ENCODE measurements around the gene DNAH14. TPM values are rescaled to one million over a fixed set of nuclear protein-coding genes. Genes with fewer than 3 reads are reported as not detected.

The DNAH14 gene
- total and polyA plus RNA-seq, 2 of the 8 experiments (the other 6 are each of a cell fraction or from before 2014, with no cell fraction given), result 8.4 to 40.7 TPM

- POLR2A ChIA-PET (ENCODE audit: partially characterized antibody), result no interaction called here
- Histone ChIP-seq H2BK15ac (ENCODE audit: low read length) (no peak overlapping the region), H3K27ac (ENCODE audit: low read depth, low read length) (no peak overlapping the region), H2BK20ac (ENCODE audit: low read length) (no peak overlapping the region), H3K79me1 (ENCODE audit: low read depth, low read length) (no peaks in the 10 kb centered on the region), H2BK120ac (replicated peaks; ENCODE audit: low read depth, low read length) (no peak overlapping the region), H3K23ac (ENCODE audit: insufficient read length) (no peak overlapping the region), H2BK5ac (ENCODE audit: low read depth, low read length) (no peak overlapping the region), H3K9me3 (ENCODE audit: insufficient read depth in 2 of 2, low read depth in 1 of 2, low read length in 1 of 2) (no peaks in the 10 kb centered on the region), H3K4me2 (ENCODE audit: insufficient read depth in 1 of 2, low read depth in 2 of 2, low read length in 2 of 2) (no peak overlapping the region), H2BK12ac (ENCODE audit: low read depth, low read length) (no peak overlapping the region), H3K23me2 (ENCODE audit: low read depth, low read length) (no peaks in the 10 kb centered on the region), H3K4me1 (replicated peaks in 1 of 4; ENCODE audit: control insufficient read depth in 3 of 4, insufficient read depth in 4 of 4, low read length in 3 of 4) (no peaks in the 10 kb centered on the region), H4K5ac (ENCODE audit: insufficient read length, low read depth, low read length) (no peak overlapping the region), H3K4me3 (ENCODE audit: extremely low read depth in 1 of 4, insufficient read depth in 2 of 4, low read depth in 3 of 4, low read length in 4 of 4) (no peak overlapping the region), H4K20me1 (replicated peaks in 1 of 2; ENCODE audit: control insufficient read depth in 1 of 2, insufficient read depth in 2 of 2, low read length in 2 of 2) (no peaks in the 10 kb centered on the region), H3K4ac (replicated peaks; ENCODE audit: insufficient read length, low read depth, low read length) (no peak overlapping the region), H3K18ac (ENCODE audit: extremely low read depth, low read length) (no peak overlapping the region), H3K9ac (replicated peaks in 1 of 4; ENCODE audit: extremely low read depth in 1 of 4, low read depth in 3 of 4, low read length in 3 of 4) (no peak overlapping the region), H3K27me3 (replicated peaks in 1 of 4; ENCODE audit: control insufficient read depth in 3 of 4, extremely low read depth in 1 of 4, insufficient read depth in 3 of 4, low read length in 3 of 4) (no peaks in the 10 kb centered on the region), H3K56ac (replicated peaks; ENCODE audit: insufficient read length, low read depth, low read length) (no peak overlapping the region), H3K14ac (ENCODE audit: insufficient read length) (no peak overlapping the region), H4K91ac (replicated peaks; ENCODE audit: insufficient read length, low read length) (no peak overlapping the region), H2AFZ (ENCODE audit: low read length) (no peak overlapping the region), H2AK5ac (ENCODE audit: low read depth, low read length) (no peak overlapping the region), H4K8ac (ENCODE audit: extremely low read depth, insufficient read depth, low read length) (no peak overlapping the region), H3K36me3 (ENCODE audit: control insufficient read depth in 2 of 4, insufficient read depth in 4 of 4, low read length in 3 of 4) (no peaks in the 10 kb centered on the region; a peak in 1 of 8 replicates), H3K79me2 (ENCODE audit: control insufficient read depth in 1 of 2, insufficient read depth in 2 of 2, low read length in 2 of 2) (no peaks in the 10 kb centered on the region)
- FAIRE-seq (no peak), DNase-seq (ENCODE audit: low read depth in 1 of 2, low spot score in 2 of 2) (no peak)
- CTCF ChIA-PET (ENCODE audit: partially characterized antibody), result no interaction called here
- TF ChIP-seq SRF (IDR thresholded peaks at IDR 0.05; ENCODE audit: low read depth, low read length) (no peak), BACH1 (IDR thresholded peaks at IDR 0.05; ENCODE audit: low read length) (no peak), KDM4A (IDR thresholded peaks at IDR 0.05; ENCODE audit: low read depth, low read length, severe bottlenecking) (no peak)
Measured at GRCh38 chr1:225042263-225042662, 112.8 kb downstream of the DNAH14 start.

Data from H1 (cell line).